CD4-positive, alpha-beta T cell treated with Interleukin-21 for 1 hour (primary cell): ENCODE data around the gene KLK7.
"Not testable (repeated sequence)": the region's sequence is repeated elsewhere in the genome, so short reads cannot be mapped to it uniquely, and the experiment has no call there.

ENCODE experiments used
- DNase-seq: peaks from one replicate; pipeline ENCODE4 v3.0.0-alpha.2; 2020

Gene KLK7

GRCh38 chr19:50974702-50975556 lies 8.8 kb downstream of the KLK7 start:
- no peak for DNase-seq

DNA sequence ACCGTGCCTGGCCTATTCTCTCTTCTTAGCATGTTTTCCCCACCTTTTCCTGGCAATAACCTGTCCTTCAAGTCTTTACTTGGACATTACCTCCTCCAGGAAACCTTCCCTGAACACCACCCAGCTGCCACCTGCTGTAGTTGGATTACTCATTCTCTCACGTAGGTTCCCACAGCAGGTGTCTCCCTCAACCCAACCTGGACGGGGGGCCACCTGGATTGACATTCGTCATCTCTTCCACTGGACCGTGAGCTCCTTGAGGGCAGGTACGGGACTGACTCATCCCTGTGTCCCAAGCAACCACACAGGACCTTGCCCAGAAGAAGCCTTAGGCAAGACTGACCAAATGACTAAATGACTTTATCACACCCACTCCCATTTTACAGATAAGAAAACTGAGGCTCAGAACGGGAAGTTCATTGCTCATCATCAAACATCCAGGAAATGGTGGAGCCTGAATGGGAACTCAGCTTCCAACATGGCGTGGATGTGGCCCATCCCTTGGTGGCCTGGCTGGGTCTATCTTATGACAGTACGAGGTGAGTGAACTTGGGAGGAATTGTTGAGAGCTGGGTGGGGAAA lies 10.8 kb downstream of the KLK7 start:
- no peak for DNase-seq

- DNase-seq = not testable (repeated sequence)
These were observed 13.9 kb downstream of the KLK7 start for GRCh38 chr19:50969810-50970209.

GRCh38 chr19:50969413-50969760 lies 14.3 kb downstream of the KLK7 start, which contains the start of gene KLK6:
Gene KLK6, minus strand, starts transcription at chr19:50969591. Its CDS starts 1,487 bp downstream, at chr19:50968104.
- no peak for DNase-seq

GRCh38 chr19:50968716-50969412 lies 14.9 kb downstream of the KLK7 start:
- DNase-seq = no peak

DNA sequence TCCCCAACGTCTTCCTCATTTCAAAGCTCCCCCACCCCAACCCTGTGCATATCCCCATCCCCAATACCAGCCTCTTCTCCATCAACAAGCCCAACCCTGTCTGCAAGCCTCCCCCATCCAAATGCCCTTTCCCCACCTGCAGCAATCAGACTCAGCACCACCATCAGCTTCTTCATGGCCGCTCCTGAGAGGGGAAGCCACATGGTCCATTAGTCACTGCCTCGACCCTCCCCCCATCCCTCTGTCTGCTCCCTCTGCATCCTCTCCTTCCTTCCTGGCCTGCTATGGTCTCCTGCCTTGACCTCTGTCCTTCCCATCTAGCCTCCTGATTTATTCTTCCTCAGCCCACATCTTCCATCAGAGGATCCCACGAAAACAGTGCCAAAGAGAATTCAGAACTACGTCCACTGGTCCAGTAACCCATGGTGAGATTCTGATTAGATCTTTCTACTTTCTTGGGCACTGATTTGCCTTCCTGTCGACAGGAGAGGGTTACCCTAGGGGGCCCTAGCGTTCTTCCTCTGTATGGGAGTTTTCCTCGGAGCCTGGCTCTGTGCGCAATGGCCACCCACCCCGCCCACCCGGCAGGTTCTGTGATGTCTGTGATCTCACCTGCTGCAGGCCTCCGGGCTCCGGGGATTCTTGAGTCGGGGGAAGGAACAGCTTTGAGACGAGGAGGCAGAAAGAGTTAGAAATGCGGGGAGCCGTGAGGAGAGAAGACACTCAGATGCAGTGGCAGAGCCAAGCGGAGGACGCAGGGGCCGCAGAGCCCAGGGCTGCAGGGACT lies 15.6 kb downstream of the KLK7 start:
- DNase-seq = no peak

- DNase-seq = no peak
These were observed 19.5 kb downstream of the KLK7 start for GRCh38 chr19:50964266-50964665.

DNA sequence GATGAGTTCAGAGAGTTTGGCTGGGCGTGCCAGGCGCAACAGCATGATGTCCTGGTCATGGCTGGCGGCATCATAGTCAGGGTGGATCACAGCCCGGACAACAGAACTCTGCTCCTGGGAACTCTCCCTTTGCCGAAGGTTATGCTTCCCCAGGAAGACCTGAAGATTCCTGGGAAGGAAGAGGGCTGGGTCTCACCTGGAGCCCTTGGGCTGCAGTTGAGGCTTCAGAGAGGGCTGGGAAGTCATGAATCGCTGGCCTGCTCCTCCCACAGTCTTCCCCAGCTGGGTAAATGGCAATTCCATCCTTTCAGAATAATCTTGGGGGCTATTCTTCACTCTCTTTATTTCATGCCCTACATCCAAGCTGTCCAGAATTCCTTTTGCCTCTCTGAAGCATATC lies 20.3 kb downstream of the KLK7 start:
- no peak for DNase-seq

- DNase-seq = no peak
These were observed 21.5 kb downstream of the KLK7 start for GRCh38 chr19:50962245-50962644.

DNA sequence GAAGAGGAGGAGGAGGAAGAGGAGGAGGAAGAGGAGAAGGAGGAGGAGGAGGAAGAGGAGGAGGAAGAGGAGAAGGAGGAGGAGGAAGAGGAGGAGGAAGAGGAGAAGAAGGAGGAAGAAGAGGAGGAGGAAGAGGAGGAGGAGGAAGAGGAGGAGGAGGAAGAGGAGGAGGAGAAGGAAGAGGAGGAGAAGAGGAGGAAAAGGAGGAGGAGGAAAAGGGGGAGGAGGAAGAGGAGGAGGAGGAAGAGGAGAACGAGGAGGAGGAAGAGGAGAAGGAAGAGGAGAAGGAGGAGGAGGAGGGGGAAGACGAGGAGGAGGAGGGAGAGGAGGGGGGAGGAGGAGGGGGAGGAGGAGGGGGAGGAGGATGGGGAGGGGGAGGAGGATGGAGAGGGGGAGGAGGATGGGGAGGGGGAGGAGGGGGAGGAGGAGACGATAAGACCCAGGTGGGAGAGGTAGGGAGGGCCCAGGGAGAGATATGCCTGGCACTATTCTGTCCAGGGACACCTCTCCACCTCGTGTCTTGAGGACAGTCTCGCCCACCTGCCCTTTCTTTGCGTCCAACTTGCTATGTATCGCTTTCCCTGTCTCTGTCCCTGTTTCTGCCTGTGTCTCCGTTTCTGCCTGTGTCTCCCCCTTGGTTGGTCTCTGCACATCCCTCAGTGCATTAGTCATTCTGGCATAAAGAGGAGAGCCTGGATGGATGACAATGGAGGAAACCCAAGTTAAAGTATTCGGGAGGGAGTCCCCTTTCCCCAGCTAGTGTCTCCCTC lies 23.8 kb downstream of the KLK7 start:
- no peak for DNase-seq

DNA sequence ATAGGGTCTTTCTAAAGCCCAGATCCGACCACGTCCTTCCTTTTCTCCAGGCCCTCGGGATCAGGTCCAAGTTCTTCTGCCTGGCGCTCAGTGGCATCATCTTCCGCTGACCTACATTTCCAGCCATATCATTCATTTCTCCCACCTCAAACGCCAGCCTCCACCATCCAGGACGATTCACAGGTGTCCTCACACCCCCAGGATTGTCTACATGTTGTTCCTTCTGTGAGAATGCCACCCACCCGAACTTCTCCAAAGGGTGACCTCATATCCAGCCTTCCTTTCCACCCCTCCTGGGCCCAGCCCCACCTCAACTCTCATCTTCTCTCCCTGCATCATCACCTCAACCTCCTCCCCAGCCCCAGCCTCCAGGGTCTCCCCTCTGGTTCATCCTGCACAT lies 26.1 kb downstream of the KLK7 start:
- no peak for DNase-seq

DNA sequence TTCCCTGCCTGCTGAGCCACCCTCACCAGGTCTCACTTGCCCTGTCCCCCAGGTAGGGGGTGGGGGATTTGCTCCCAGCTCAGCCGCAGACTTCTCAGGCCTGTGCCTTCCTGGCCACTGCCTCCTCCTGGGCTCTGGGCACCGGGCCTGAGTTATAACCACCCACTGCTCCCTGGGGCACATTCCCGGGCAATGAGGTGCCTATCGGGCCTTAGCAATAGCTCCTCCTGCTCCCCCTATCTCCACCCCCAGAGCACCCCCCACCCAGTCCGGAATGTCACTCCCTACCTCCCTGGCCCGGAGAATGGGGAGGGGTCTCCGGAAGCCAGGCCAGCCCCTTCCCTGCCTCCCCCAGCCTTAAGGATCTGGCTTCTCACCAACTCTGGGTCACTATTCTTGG lies 30.8 kb downstream of the KLK7 start, which contains the start of gene KLK5:
Gene KLK5 (minus strand): TSS at position 129 of the 400 bp plus-strand sequence. CDS start 381 bp downstream, outside the sequence.
- DNase-seq = no peak

- no peak for DNase-seq
These were observed 33.9 kb downstream of the KLK7 start for GRCh38 chr19:50949861-50950260.

DNA sequence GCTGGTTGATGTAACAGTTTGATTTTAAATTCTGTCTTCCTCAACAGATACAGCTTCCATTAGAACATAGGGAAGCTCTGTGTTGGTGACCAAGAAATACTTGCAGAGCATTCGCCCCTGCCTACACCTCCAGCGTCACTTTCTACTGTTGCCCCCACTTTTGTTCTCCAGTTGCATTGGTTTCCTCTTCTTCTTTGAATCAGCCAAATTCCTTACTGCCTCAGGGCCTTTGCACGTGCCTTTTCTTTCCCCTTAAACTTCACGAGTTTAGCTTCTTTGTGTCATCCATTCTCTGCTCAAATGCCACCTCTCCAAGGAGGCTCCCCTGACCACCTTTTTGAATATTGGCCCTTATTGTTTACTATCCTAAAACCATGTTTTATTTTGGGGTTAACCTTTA lies 36.6 kb downstream of the KLK7 start:
- DNase-seq = no peak

- DNase-seq = no peak
These were observed 38.9 kb downstream of the KLK7 start for GRCh38 chr19:50944795-50945194.

DNA sequence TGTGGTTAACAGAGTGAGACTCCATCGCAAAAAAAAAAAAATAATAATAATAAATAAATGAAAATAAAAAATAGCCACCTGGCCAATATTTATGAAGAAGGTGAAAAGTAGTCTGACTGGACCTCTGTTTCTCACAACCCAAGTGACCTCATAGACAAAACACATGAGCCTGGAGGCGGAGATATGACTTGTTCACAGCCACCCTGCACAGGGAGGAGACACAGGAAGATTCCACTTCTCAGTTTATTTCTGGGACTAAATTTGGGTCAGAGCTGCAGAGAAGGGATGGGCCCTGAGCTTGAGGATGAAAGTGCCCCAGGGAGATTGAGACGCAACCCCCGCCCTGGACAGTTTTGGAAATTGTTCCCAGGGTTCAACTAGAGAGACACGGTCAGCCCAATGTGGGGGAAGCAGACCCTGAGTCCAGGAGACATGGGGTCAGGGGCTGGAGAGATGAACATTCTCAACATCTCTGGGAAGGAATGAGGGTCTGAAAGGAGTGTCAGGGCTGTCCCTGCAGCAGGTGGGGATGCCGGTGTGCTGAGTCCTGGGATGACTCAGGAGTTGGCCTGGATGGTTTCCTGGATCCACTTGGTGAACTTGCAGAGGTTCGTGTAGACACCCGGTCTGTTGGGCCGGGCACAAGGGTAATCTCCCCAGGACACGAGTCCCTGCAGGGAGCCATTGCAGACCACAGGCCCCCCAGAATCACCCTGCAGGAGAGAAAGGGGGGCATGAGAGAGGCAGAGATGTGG lies 40.5 kb downstream of the KLK7 start:
- no peak for DNase-seq

DNA sequence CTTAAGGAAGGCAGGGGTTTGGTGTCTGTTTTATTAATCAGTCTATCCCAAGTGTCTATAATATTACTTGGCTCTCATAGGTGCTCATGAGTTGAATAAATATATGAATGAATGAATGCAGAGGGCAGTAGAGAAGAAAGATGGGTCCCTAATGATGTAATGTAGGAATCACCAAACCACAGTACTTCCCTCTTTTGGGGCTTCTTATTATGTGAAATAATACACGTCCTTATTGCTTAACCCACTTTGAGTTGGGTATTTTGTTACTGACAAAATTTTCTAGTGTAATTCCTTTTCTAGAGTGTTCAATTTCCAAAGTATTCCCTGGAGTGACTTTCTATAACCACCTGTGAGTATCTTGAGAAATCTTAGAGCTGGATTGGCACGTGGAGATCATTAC lies 44.1 kb downstream of the KLK7 start:
- DNase-seq = no peak

GRCh38 chr19:50933640-50934039 lies 50.1 kb downstream of the KLK7 start:
- DNase-seq = no peak

DNA sequence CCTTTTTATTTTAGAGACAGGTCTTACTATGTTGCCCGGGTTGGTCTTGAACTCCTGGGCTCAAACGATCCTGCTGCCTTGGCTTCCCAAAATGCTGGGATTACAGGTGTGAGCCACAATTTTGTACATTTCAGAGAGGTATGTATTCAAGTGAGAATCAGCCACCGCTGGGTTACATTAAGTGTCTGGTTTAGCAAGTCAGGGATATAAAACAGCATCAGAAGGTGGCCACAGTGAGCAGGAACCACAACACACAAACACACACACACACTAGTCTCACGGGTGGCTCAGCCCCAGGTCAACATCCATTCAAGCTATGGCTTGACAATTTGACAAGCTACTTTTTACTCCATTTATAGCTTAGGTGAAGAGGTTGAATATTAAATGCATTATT lies 51.0 kb downstream of the KLK7 start:
- no peak for DNase-seq

DNA sequence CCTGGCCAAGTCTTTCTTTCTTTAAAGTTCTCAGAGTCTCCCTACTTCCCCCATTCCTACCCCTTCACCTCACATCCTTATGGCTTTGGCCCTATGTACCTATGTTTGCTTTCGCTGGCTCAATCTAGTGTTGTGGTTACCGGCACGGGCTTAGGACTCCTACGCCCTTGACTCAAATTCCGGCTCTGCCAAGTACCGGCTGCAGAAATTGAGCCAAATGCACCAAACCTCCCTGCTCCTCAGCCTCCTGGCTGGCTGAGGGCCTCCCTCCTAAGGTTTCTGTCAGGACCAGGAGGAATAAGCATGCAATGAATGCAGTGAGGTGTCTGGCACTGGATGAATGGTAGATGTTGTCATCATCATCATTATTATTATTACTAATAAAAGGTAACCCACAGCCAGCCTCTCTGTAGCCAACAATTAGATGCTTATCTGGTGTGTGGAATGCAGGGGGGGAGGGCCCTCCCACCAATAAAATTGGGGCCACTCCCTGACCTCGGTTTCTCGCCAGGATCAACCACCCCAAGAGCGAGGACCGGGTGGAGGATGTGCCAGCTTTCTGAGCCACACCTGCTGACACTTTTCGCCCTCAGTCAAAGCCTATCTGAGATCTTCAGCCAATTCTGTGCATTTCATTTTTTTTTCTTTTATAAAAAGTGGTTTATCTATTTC lies 51.6 kb downstream of the KLK7 start:
- no peak for DNase-seq

- DNase-seq = no peak
These were observed 52.7 kb downstream of the KLK7 start for GRCh38 chr19:50931023-50931422.
